Measurements from ENCODE around the gene NDRG3. TPM values are rescaled to one million over a fixed set of nuclear protein-coding genes. Genes with fewer than 3 reads are reported as not detected.

Gene NDRG3
- total and polyA plus RNA-seq, 4 donors, result 3.1 to 6.3 (median 4.5) TPM

DNA sequence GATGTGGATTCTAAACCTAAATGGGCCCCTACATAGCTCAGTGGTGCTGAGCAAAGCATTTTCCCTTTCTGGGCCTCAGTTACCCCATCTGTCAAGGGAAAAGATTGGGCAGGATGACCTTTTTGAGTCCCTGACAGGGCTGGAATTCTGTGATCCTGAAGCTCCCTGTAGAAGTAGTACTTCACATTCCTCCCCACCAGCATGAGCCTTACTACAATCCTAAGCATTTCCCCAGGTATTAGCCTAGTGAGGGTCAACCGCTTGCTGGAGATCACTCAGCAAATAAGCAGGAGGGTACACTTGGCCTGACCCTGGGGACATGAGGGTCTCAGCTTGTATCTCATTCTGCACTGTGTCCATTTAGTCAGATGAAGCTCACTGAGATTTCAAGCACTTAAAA is 13.4 kb downstream of the NDRG3 start:
- H3K36me3 ChIP-seq (ENCODE audit: control insufficient read depth in 4 of 4, insufficient read depth in 3 of 4, low read depth in 1 of 4, low read length in 3 of 4), result no peaks in the 10 kb centered on the region
- no peak for DNase-seq (ENCODE audit: low spot score)
- no peaks in the 10 kb centered on the region for H3K9me3 ChIP-seq (ENCODE audit: control insufficient read depth in 4 of 4, low read length in 3 of 4)
- no peak overlapping the region for H3K9ac ChIP-seq (ENCODE audit: low read depth in 1 of 2, low read length in 2 of 2)
- H3K27me3 ChIP-seq (ENCODE audit: control insufficient read depth in 4 of 4, insufficient read depth in 4 of 4, low read length in 3 of 4), result no peaks in the 10 kb centered on the region
- WGBS, result 95% methylated on average over 1 of the region's 1 CpG
- TF ChIP-seq, protein P1, sequence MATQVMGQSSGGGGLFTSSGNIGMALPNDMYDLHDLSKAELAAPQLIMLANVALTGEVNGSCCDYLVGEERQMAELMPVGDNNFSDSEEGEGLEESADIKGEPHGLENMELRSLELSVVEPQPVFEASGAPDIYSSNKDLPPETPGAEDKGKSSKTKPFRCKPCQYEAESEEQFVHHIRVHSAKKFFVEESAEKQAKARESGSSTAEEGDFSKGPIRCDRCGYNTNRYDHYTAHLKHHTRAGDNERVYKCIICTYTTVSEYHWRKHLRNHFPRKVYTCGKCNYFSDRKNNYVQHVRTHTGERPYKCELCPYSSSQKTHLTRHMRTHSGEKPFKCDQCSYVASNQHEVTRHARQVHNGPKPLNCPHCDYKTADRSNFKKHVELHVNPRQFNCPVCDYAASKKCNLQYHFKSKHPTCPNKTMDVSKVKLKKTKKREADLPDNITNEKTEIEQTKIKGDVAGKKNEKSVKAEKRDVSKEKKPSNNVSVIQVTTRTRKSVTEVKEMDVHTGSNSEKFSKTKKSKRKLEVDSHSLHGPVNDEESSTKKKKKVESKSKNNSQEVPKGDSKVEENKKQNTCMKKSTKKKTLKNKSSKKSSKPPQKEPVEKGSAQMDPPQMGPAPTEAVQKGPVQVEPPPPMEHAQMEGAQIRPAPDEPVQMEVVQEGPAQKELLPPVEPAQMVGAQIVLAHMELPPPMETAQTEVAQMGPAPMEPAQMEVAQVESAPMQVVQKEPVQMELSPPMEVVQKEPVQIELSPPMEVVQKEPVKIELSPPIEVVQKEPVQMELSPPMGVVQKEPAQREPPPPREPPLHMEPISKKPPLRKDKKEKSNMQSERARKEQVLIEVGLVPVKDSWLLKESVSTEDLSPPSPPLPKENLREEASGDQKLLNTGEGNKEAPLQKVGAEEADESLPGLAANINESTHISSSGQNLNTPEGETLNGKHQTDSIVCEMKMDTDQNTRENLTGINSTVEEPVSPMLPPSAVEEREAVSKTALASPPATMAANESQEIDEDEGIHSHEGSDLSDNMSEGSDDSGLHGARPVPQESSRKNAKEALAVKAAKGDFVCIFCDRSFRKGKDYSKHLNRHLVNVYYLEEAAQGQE (IDR thresholded peaks at IDR 0.05), result no peak
- no peak for TF ChIP-seq FOXA1 (IDR thresholded peaks at IDR 0.05)
- TF ChIP-seq TAF1 (conservative IDR thresholded peaks at IDR 0.05), result no peak
- no peak for TF ChIP-seq RXRA (IDR thresholded peaks at IDR 0.05)
- no peak for TF ChIP-seq FOXA2 (IDR thresholded peaks at IDR 0.05)
- TF ChIP-seq, protein P2, sequence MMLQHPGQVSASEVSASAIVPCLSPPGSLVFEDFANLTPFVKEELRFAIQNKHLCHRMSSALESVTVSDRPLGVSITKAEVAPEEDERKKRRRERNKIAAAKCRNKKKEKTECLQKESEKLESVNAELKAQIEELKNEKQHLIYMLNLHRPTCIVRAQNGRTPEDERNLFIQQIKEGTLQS (IDR thresholded peaks at IDR 0.05), result no peak
- no peak for TF ChIP-seq SP1 (IDR thresholded peaks at IDR 0.05)
- TF ChIP-seq NR2F2 (IDR thresholded peaks at IDR 0.05), result no peak
- TF ChIP-seq GABPA (IDR thresholded peaks at IDR 0.05 in 1 of 2, conservative IDR thresholded peaks at IDR 0.05 in 1 of 2), result no peak
- TF ChIP-seq EGR1 (IDR thresholded peaks at IDR 0.05; ENCODE audit: low read depth in 2 of 2), result no peak
- TF ChIP-seq JUND (IDR thresholded peaks at IDR 0.05), result no peak
- no peak for TF ChIP-seq YY1 (IDR thresholded peaks at IDR 0.05)
- H3K4me1 ChIP-seq (ENCODE audit: control insufficient read depth in 4 of 4, insufficient read depth in 4 of 4, low read length in 3 of 4), result no peaks in the 10 kb centered on the region
- no peak overlapping the region for H3K27ac ChIP-seq (ENCODE audit: low read depth in 1 of 2, low read length in 2 of 2)
- H3K4me3 ChIP-seq (ENCODE audit: low read depth in 1 of 3, low read length in 3 of 3), result no peak overlapping the region

DNA sequence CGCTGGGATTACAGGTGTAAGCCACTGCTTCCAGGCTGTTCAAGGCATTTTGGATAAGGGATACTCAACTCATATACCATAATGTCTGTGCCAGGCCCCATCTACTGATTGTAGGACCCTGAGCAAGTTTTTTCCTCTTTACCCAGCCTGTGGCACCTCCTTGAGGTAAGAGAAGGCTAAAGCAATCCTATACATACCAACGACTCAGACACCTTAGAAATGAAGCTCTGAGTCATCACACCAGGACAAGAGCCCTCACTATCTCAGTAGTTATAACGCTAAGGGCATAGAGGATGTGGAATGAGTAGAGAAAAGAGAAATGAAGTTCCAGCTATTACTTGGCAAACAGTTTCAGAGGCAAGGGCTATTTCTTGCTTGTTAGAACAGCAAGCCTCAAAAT is 16.9 kb downstream of the NDRG3 start:
- Histone ChIP-seq H3K27me3 (ENCODE audit: control insufficient read depth in 4 of 4, insufficient read depth in 4 of 4, low read length in 3 of 4) (no peaks in the 10 kb centered on the region), H3K36me3 (ENCODE audit: control insufficient read depth in 4 of 4, insufficient read depth in 3 of 4, low read depth in 1 of 4, low read length in 3 of 4) (no peaks in the 10 kb centered on the region), H3K9me3 (ENCODE audit: control insufficient read depth in 4 of 4, low read length in 3 of 4) (no peaks in the 10 kb centered on the region), H3K4me3 (ENCODE audit: low read depth in 1 of 3, low read length in 3 of 3) (no peak overlapping the region), H3K4me1 (ENCODE audit: control insufficient read depth in 4 of 4, insufficient read depth in 4 of 4, low read length in 3 of 4) (no peaks in the 10 kb centered on the region), H3K9ac (ENCODE audit: low read depth in 1 of 2, low read length in 2 of 2) (no peak overlapping the region), H3K27ac (ENCODE audit: low read depth in 1 of 2, low read length in 2 of 2) (no peak overlapping the region)
- WGBS, result 78% methylated on average over 3 of the region's 3 CpGs
- TF ChIP-seq, protein P1 (IDR thresholded peaks at IDR 0.05), result no peak
- TF ChIP-seq RXRA (IDR thresholded peaks at IDR 0.05) (no peak), YY1 (IDR thresholded peaks at IDR 0.05) (no peak), FOXA1 (IDR thresholded peaks at IDR 0.05) (no peak), GABPA (IDR thresholded peaks at IDR 0.05 in 1 of 2, conservative IDR thresholded peaks at IDR 0.05 in 1 of 2) (no peak), RAD21 (IDR thresholded peaks at IDR 0.05) (no peak), TAF1 (conservative IDR thresholded peaks at IDR 0.05) (no peak), EGR1 (IDR thresholded peaks at IDR 0.05; ENCODE audit: low read depth in 2 of 2) (no peak)
- TF ChIP-seq, protein P3, sequence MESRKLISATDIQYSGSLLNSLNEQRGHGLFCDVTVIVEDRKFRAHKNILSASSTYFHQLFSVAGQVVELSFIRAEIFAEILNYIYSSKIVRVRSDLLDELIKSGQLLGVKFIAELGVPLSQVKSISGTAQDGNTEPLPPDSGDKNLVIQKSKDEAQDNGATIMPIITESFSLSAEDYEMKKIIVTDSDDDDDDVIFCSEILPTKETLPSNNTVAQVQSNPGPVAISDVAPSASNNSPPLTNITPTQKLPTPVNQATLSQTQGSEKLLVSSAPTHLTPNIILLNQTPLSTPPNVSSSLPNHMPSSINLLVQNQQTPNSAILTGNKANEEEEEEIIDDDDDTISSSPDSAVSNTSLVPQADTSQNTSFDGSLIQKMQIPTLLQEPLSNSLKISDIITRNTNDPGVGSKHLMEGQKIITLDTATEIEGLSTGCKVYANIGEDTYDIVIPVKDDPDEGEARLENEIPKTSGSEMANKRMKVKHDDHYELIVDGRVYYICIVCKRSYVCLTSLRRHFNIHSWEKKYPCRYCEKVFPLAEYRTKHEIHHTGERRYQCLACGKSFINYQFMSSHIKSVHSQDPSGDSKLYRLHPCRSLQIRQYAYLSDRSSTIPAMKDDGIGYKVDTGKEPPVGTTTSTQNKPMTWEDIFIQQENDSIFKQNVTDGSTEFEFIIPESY (IDR thresholded peaks at IDR 0.05), result no peak
- TF ChIP-seq, protein P4, sequence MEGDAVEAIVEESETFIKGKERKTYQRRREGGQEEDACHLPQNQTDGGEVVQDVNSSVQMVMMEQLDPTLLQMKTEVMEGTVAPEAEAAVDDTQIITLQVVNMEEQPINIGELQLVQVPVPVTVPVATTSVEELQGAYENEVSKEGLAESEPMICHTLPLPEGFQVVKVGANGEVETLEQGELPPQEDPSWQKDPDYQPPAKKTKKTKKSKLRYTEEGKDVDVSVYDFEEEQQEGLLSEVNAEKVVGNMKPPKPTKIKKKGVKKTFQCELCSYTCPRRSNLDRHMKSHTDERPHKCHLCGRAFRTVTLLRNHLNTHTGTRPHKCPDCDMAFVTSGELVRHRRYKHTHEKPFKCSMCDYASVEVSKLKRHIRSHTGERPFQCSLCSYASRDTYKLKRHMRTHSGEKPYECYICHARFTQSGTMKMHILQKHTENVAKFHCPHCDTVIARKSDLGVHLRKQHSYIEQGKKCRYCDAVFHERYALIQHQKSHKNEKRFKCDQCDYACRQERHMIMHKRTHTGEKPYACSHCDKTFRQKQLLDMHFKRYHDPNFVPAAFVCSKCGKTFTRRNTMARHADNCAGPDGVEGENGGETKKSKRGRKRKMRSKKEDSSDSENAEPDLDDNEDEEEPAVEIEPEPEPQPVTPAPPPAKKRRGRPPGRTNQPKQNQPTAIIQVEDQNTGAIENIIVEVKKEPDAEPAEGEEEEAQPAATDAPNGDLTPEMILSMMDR (IDR thresholded peaks at IDR 0.05; ENCODE audit: low read depth, low read length, missing input control), result no peak
- no peak for DNase-seq (ENCODE audit: low spot score)

Measured in liver (tissue), 9 donors.